ENCODE results near the gene SH3GLB1. TPM values are rescaled to one million over a fixed set of nuclear protein-coding genes. Genes with fewer than 3 reads are reported as not detected.

The SH3GLB1 gene
- total and polyA plus RNA-seq, 9 of the 15 experiments (the other 6 are each of a cell fraction or from before 2014, with no cell fraction given), result 8.6 to 34.2 (median 24.2) TPM

- Histone ChIP-seq H3K79me2 (ENCODE audit: control insufficient read depth, insufficient read depth, low read length) (peaks cover 50% of the 10 kb centered on the region), H3K9me1 (ENCODE audit: control insufficient read depth, insufficient read depth, low read length) (no peaks in the 10 kb centered on the region), H3K9me3 (replicated peaks; ENCODE audit: control insufficient read depth, insufficient read depth, low read depth, low read length) (no peaks in the 10 kb centered on the region), H3K27ac (ENCODE audit: extremely low read depth, low read depth, low read length) (no peak overlapping the region), H3K4me2 (ENCODE audit: insufficient read depth, low read length) (no peak overlapping the region), H3K4me3 (no peak overlapping the region), H3K27me3 (ENCODE audit: control insufficient read depth in 2 of 2, insufficient read depth in 2 of 2, low read length in 2 of 2) (no peaks in the 10 kb centered on the region), H4K20me1 (replicated peaks; ENCODE audit: control insufficient read depth, insufficient read depth, low read length) (no peaks in the 10 kb centered on the region), H3K9ac (ENCODE audit: insufficient read depth in 1 of 2, low read depth in 2 of 2, low read length in 2 of 2) (no peak overlapping the region), H3K36me3 (ENCODE audit: control insufficient read depth, insufficient read depth, low read length) (peaks cover 28% of the 10 kb centered on the region), H2AFZ (ENCODE audit: low read depth, low read length) (no peak overlapping the region), H3K4me1 (replicated peaks in 1 of 2; ENCODE audit: control insufficient read depth in 2 of 2, insufficient read depth in 2 of 2, low read length in 2 of 2) (no peaks in the 10 kb centered on the region)
- ATAC-seq, result no peak
- TF ChIP-seq ZBED1 (IDR thresholded peaks at IDR 0.05), result no peak
- no peak for TF ChIP-seq NR0B1 (IDR thresholded peaks at IDR 0.05; ENCODE audit: partially characterized antibody)
- no peak for TF ChIP-seq RBBP5 (IDR thresholded peaks at IDR 0.05; ENCODE audit: borderline replicate concordance, insufficient read depth, low read length, poor library complexity, severe bottlenecking)
- no peak for TF ChIP-seq YBX1 (IDR thresholded peaks at IDR 0.05)
- no peak for TF ChIP-seq ZNF23 (CRISPR knock-in tag; IDR thresholded peaks at IDR 0.05)
- TF ChIP-seq CBFB (CRISPR knock-in tag; IDR thresholded peaks at IDR 0.05), result no peak
- TF ChIP-seq RAD21 (CRISPR knock-in tag; conservative IDR thresholded peaks at IDR 0.05 in 1 of 2, IDR thresholded peaks at IDR 0.05 in 1 of 2), result no peak
- TF ChIP-seq ZNF584 (CRISPR knock-in tag; IDR thresholded peaks at IDR 0.05; ENCODE audit: low read depth), result no peak
- no peak for DNase-seq (ENCODE audit: extremely low read depth in 1 of 4, low spot score in 3 of 4)
- ChIA-PET CTCF (ENCODE audit: low intra/inter-chr PET ratio) (no interaction called here), POLR2A (interaction anchor here (0.7 to 6.7 kb wide), 7 partner anchors 8 to 29 kb away, joined by 3 to 56 read pairs (median 3); partner anchors contain the start of gene SH3GLB1)
- 62% methylated on average over 3 of the region's 3 CpGs for WGBS (ENCODE audit: insufficient coverage, low coverage, missing lambda C conversion rate)
- in situ Hi-C loops (cut with MboI) (no loop called here), intact Hi-C loops (cut with micrococcal nuclease) (no loop called here)
- no peak for FAIRE-seq
- BruUV-seq (replicated peaks), result no TSS peak
Observed at GRCh38 chr1:86714561-86715244, 10.3 kb downstream of the SH3GLB1 start.

Data from K562 (cell line).